Measurements from ENCODE around the gene HIPK2.

- TF ChIP-seq EGR1 (IDR thresholded peaks at IDR 0.05) = no peak
- no peak for TF ChIP-seq USF1 (IDR thresholded peaks at IDR 0.05)
- no peak for TF ChIP-seq CEBPB (IDR thresholded peaks at IDR 0.05)
- TF ChIP-seq REST (IDR thresholded peaks at IDR 0.05; ENCODE audit: low read depth) = no peak
- no peak for TF ChIP-seq FOXM1 (IDR thresholded peaks at IDR 0.05; ENCODE audit: borderline replicate concordance, low read depth)
- no peak for TF ChIP-seq EP300 (IDR thresholded peaks at IDR 0.05; ENCODE audit: borderline replicate concordance)
- TF ChIP-seq TAF1 (IDR thresholded peaks at IDR 0.05; ENCODE audit: low read depth) = no peak
- TF ChIP-seq NFIC (IDR thresholded peaks at IDR 0.05) = no peak
- no peak for TF ChIP-seq RAD21 (IDR thresholded peaks at IDR 0.05; ENCODE audit: low read depth)
Measured at GRCh38 chr7:139713061-139713460, 64.7 kb downstream of the HIPK2 start.
